H1 (cell line): ENCODE data around the gene RIOK3.

Experiments used
- EZH2 ChIP-seq: fragments of 200-600 bp; sonication (generic); IDR thresholded peaks from 2 replicates; pipeline ENCODE4 v1.7.1; 2012; ENCODE audit warnings: low read depth, mild to moderate bottlenecking, moderate library complexity, low read length, inconsistent platforms; ENCODE audit not compliant: severe bottlenecking
- KDM5A ChIP-seq: fragments of 200-600 bp; IDR thresholded peaks from 2 replicates; pipeline ENCODE4 v1.7.1; 2012; ENCODE audit warnings: mild to moderate bottlenecking, low read length, inconsistent platforms, mixed read lengths
- POLR2A ChIP-seq, 2 experiments: IDR thresholded peaks; 1 replicate in 1 of 2; 2 replicates in 1 of 2; pipeline ENCODE4 v1.6.1; 2011; ENCODE audit warnings: low read depth in 2 of 2, low read length in 2 of 2, mild to moderate bottlenecking in 2 of 2; ENCODE audit errors: control extremely low read depth in 1 of 2
- POLR2AphosphoS5 ChIP-seq: IDR thresholded peaks from 2 replicates; pipeline ENCODE4 v1.6.1; 2011; ENCODE audit warnings: low read depth, low read length
- RBBP5 ChIP-seq: IDR thresholded peaks from 2 replicates; pipeline ENCODE4 v1.7.1; 2012; ENCODE audit warnings: low read depth, mild to moderate bottlenecking, inconsistent platforms, low read length, moderate library complexity, borderline replicate concordance
- RFX5 ChIP-seq: IDR thresholded peaks from 2 replicates; pipeline ENCODE4 v1.6.1; 2011; ENCODE audit warnings: low read depth, low read length, improper control_type of control experiment, borderline replicate concordance
- RNF2 ChIP-seq: fragments of 200-900, 300-1000 bp; sonication (generic); IDR thresholded peaks from 2 replicates; pipeline ENCODE4 v1.7.1; 2016; ENCODE audit warnings: borderline replicate concordance, low read depth, mild to moderate bottlenecking, antibody characterized with exemption, low read length; ENCODE audit not compliant: poor library complexity, severe bottlenecking; ENCODE audit errors: missing control alignments
- SP4 ChIP-seq: IDR thresholded peaks from 2 replicates; pipeline ENCODE4 v1.6.1; 2012; ENCODE audit warnings: low read length, inconsistent platforms
- SRF ChIP-seq: IDR thresholded peaks from 2 replicates; pipeline ENCODE4 v1.6.1; 2011; ENCODE audit warnings: mild to moderate bottlenecking, low read depth, low read length, moderate library complexity
- SUZ12 ChIP-seq: fragments of 200-600 bp; sonication (generic); IDR thresholded peaks from 2 replicates; pipeline ENCODE4 v1.6.1; 2012; ENCODE audit warnings: mild to moderate bottlenecking, inconsistent platforms, low read length, moderate library complexity, mixed read lengths
- TF ChIP-seq, protein P1 (sequence below), 3 experiments: IDR thresholded peaks; 1 replicate in 2 of 3; 2 replicates in 1 of 3; pipeline versions ENCODE4 v1.5.1 to v1.6.1; 2011; ENCODE audit warnings: low read length in 3 of 3, mild to moderate bottlenecking in 3 of 3, inconsistent platforms in 2 of 3, low read depth in 1 of 3, moderate library complexity in 1 of 3; ENCODE audit not compliant: insufficient read depth in 1 of 3; ENCODE audit errors: control extremely low read depth in 1 of 3
- TF ChIP-seq, protein P2 (sequence below): IDR thresholded peaks from 2 replicates; pipeline ENCODE4 v1.6.1; 2012; ENCODE audit warnings: inconsistent platforms
- TF ChIP-seq, protein P3 (sequence below): IDR thresholded peaks from 2 replicates; pipeline ENCODE4 v1.6.1; 2012; ENCODE audit warnings: inconsistent platforms

DNA sequence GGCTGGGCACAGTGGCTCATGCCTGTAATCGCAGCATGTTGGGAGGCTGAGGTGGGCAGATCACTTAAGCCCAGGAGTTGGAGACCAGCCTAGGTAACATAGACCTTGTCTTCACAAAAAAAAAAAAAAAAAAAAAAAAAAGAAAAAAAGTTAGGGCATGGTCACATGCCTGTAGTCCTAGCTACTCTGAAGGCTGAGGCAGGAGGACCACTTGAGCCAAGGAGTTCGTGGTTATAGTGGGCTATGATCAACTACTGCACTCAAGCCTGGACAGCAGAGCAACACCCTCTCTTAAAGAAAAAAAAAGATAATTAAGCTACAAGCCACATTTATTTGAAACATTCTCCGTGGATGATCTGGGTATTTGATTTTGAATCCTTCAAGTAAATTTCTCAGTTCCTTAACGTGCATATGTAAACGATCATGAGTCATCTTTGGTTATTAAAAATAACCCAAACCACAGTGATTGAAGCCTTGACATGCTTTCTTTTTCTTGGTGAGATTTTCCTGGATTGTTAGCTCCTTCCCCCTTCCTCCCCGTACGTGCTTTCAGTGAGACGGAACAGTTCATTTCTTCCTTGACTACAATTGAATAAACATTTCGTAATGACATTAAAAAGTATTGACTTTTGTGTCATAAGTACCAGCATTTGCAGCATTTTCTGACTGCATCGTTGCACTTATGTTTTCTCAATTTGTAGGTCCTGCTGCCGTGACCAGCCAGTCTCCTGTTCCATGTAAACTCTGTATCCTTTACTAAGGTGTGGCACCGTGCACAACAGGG, 70.5 kb downstream of the RIOK3 start:
- TF ChIP-seq KDM5A (no peak), POLR2AphosphoS5 (no peak), POLR2A (IDR thresholded peaks at IDR 0.05; ENCODE audit: control extremely low read depth in 1 of 2, low read depth in 2 of 2, low read length in 2 of 2) (no peak), SUZ12 (no peak), RBBP5 (no peak), EZH2 (no peak), RFX5 (no peak), SP4 (no peak), RNF2 (no peak), SRF (no peak)
- TF ChIP-seq, protein P1, sequence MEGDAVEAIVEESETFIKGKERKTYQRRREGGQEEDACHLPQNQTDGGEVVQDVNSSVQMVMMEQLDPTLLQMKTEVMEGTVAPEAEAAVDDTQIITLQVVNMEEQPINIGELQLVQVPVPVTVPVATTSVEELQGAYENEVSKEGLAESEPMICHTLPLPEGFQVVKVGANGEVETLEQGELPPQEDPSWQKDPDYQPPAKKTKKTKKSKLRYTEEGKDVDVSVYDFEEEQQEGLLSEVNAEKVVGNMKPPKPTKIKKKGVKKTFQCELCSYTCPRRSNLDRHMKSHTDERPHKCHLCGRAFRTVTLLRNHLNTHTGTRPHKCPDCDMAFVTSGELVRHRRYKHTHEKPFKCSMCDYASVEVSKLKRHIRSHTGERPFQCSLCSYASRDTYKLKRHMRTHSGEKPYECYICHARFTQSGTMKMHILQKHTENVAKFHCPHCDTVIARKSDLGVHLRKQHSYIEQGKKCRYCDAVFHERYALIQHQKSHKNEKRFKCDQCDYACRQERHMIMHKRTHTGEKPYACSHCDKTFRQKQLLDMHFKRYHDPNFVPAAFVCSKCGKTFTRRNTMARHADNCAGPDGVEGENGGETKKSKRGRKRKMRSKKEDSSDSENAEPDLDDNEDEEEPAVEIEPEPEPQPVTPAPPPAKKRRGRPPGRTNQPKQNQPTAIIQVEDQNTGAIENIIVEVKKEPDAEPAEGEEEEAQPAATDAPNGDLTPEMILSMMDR (IDR thresholded peaks at IDR 0.05; ENCODE audit: control extremely low read depth in 1 of 3, insufficient read depth in 1 of 3, low read depth in 1 of 3, low read length in 3 of 3), result no peak
- TF ChIP-seq, protein P2, sequence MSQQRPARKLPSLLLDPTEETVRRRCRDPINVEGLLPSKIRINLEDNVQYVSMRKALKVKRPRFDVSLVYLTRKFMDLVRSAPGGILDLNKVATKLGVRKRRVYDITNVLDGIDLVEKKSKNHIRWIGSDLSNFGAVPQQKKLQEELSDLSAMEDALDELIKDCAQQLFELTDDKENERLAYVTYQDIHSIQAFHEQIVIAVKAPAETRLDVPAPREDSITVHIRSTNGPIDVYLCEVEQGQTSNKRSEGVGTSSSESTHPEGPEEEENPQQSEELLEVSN, result no peak
- TF ChIP-seq, protein P3, sequence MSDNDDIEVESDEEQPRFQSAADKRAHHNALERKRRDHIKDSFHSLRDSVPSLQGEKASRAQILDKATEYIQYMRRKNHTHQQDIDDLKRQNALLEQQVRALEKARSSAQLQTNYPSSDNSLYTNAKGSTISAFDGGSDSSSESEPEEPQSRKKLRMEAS, result no peak
